ENCODE data around the gene RDH5. TPM values are rescaled to one million over a fixed set of nuclear protein-coding genes. Genes with fewer than 3 reads are reported as not detected.

RDH5 gene
- total and polyA plus RNA-seq, 4 donors, result 9.2 to 61.7 (median 29.2) TPM

- H3K9ac ChIP-seq (ENCODE audit: low read depth in 1 of 2, low read length in 2 of 2), result no peak within 1 kb of the TSS
- peak within 1 kb of the TSS in 2 of 3 donors; percentile 51 to 67 for H3K4me3 ChIP-seq (ENCODE audit: low read depth in 1 of 3, low read length in 3 of 3)
- H3K27me3 ChIP-seq (ENCODE audit: control insufficient read depth in 4 of 4, insufficient read depth in 4 of 4, low read length in 3 of 4), result no peaks in the 10 kb centered on the region
- H3K36me3 ChIP-seq (ENCODE audit: control insufficient read depth in 4 of 4, insufficient read depth in 3 of 4, low read depth in 1 of 4, low read length in 3 of 4), result no peaks in the 10 kb centered on the region
- DNase-seq (ENCODE audit: low spot score), result peak; percentile 53
- no peaks in the 10 kb centered on the region for H3K9me3 ChIP-seq (ENCODE audit: control insufficient read depth in 4 of 4, low read length in 3 of 4)
- no peak within 1 kb of the TSS for H3K27ac ChIP-seq (ENCODE audit: low read depth in 1 of 2, low read length in 2 of 2)
- peaks cover 2 to 16% (median 10%) of the 10 kb centered on the region in 4 donors for H3K4me1 ChIP-seq (ENCODE audit: control insufficient read depth in 4 of 4, insufficient read depth in 4 of 4, low read length in 3 of 4)
- WGBS, result 3% methylated on average over 39 of the region's 39 CpGs
- TF ChIP-seq HNF4G (IDR thresholded peaks at IDR 0.05) (no peak), RAD21 (IDR thresholded peaks at IDR 0.05) (no peak), FOXA1 (IDR thresholded peaks at IDR 0.05) (no peak), ATF3 (IDR thresholded peaks at IDR 0.05) (no peak), EGR1 (IDR thresholded peaks at IDR 0.05; ENCODE audit: low read depth in 2 of 2) (no peak), TAF1 (conservative IDR thresholded peaks at IDR 0.05) (no peak), FOXA2 (IDR thresholded peaks at IDR 0.05) (no peak), MAX (IDR thresholded peaks at IDR 0.05) (no peak), REST (IDR thresholded peaks at IDR 0.05) (no peak), SP1 (IDR thresholded peaks at IDR 0.05) (no peak), HNF4A (conservative IDR thresholded peaks at IDR 0.05) (no peak), ZBTB33 (IDR thresholded peaks at IDR 0.05) (no peak), RXRA (IDR thresholded peaks at IDR 0.05) (no peak), NR2F2 (IDR thresholded peaks at IDR 0.05) (no peak), YY1 (IDR thresholded peaks at IDR 0.05) (no peak), CTCF (IDR thresholded peaks at IDR 0.05; ENCODE audit: low read depth, low read length, missing input control) (no peak), GABPA (IDR thresholded peaks at IDR 0.05 in 1 of 2, conservative IDR thresholded peaks at IDR 0.05 in 1 of 2) (no peak)
These were observed 12.1 kb upstream of the RDH5 start, which contains the start of gene ITGA7 for GRCh38 chr12:55707841-55708694. ITGA7 (minus strand) TSS chr12:55707904; CDS start chr12:55707682, 222 bp downstream.

All from liver (tissue), 9 donors.